KG1 (cell line): ENCODE results near the gene NEK11.

ENCODE experiments used
- DNase-seq: peaks from one replicate; lab custom pipeline; 2025; lab: John Stamatoyannopoulos, UW

The NEK11 gene

GRCh38 chr3:131224886-131225550, 198.3 kb downstream of the NEK11 start:
- no peak for DNase-seq

- no peak for DNase-seq
Observed at GRCh38 chr3:131228522-131228921, 201.8 kb downstream of the NEK11 start.

- no peak for DNase-seq
Observed at GRCh38 chr3:131231710-131232389, 205.2 kb downstream of the NEK11 start.

- no peak for DNase-seq
Observed at GRCh38 chr3:131232711-131233267, 206.1 kb downstream of the NEK11 start.

- no peak for DNase-seq
Observed at GRCh38 chr3:131233900-131234668, 207.4 kb downstream of the NEK11 start.

- DNase-seq: no peak
Observed at GRCh38 chr3:131236421-131236820, 209.7 kb downstream of the NEK11 start.

GRCh38 chr3:131238496-131238895, 211.8 kb downstream of the NEK11 start:
- DNase-seq: no peak

GRCh38 chr3:131239267-131239666, 212.6 kb downstream of the NEK11 start:
- DNase-seq: no peak

GRCh38 chr3:131242201-131242600, 215.5 kb downstream of the NEK11 start:
- no peak for DNase-seq

- no peak for DNase-seq
Observed at GRCh38 chr3:131250466-131250865, 223.8 kb downstream of the NEK11 start.

- DNase-seq: no peak
Observed at GRCh38 chr3:131260525-131260924, 233.8 kb downstream of the NEK11 start.

- DNase-seq: no peak
Observed at GRCh38 chr3:131261104-131261503, 234.4 kb downstream of the NEK11 start.

- DNase-seq: no peak
Observed at GRCh38 chr3:131275556-131275955, 248.9 kb downstream of the NEK11 start.

- no peak for DNase-seq
Observed at GRCh38 chr3:131277836-131278497, 251.3 kb downstream of the NEK11 start.

GRCh38 chr3:131279577-131279976, 252.9 kb downstream of the NEK11 start:
- DNase-seq: no peak

GRCh38 chr3:131282379-131282778, 255.7 kb downstream of the NEK11 start:
- DNase-seq: no peak

- DNase-seq: no peak
Observed at GRCh38 chr3:131282967-131283366, 256.3 kb downstream of the NEK11 start.

- DNase-seq: no peak
Observed at GRCh38 chr3:131283862-131284261, 257.2 kb downstream of the NEK11 start.

GRCh38 chr3:131284302-131284701, 257.6 kb downstream of the NEK11 start:
- no peak for DNase-seq

- DNase-seq: no peak
Observed at GRCh38 chr3:131285456-131285855, 258.8 kb downstream of the NEK11 start.

- DNase-seq: no peak
Observed at GRCh38 chr3:131299836-131300235, 273.2 kb downstream of the NEK11 start.

- DNase-seq: no peak
Observed at GRCh38 chr3:131303848-131304247, 277.2 kb downstream of the NEK11 start.
